Superior temporal gyrus (tissue), 1 donor: Measurements from ENCODE around the gene RAB38.

Experiments used
- DNase-seq: peaks from one replicate; pipeline ENCODE4 v3.0.0-alpha.2; 2016; ENCODE audit errors: extremely low spot score

RAB38 gene

GRCh38 chr11:88169881-88170280 is 5.4 kb downstream of the RAB38 start:
- DNase-seq: no peak

GRCh38 chr11:88169471-88169870 is 5.8 kb downstream of the RAB38 start:
- DNase-seq: no peak

- DNase-seq: no peak
These were observed 7.4 kb downstream of the RAB38 start for GRCh38 chr11:88167853-88168252.

- DNase-seq: no peak
These were observed 10.2 kb downstream of the RAB38 start for GRCh38 chr11:88164806-88165585.

GRCh38 chr11:88164320-88164719 is 10.9 kb downstream of the RAB38 start:
- DNase-seq: no peak

GRCh38 chr11:88158081-88158480 is 17.2 kb downstream of the RAB38 start:
- no peak for DNase-seq

- DNase-seq: no peak
These were observed 17.9 kb downstream of the RAB38 start for GRCh38 chr11:88157370-88157769.

- no peak for DNase-seq
These were observed 22.9 kb downstream of the RAB38 start for GRCh38 chr11:88152381-88152780.

GRCh38 chr11:88151709-88152265 is 23.5 kb downstream of the RAB38 start:
- DNase-seq: no peak

- DNase-seq: no peak
These were observed 29.1 kb downstream of the RAB38 start for GRCh38 chr11:88146106-88146505.

GRCh38 chr11:88139865-88140264 is 35.4 kb downstream of the RAB38 start:
- DNase-seq: no peak

- DNase-seq: no peak
These were observed 43.3 kb downstream of the RAB38 start for GRCh38 chr11:88131764-88132470.

GRCh38 chr11:88122956-88123355 is 52.3 kb downstream of the RAB38 start:
- no peak for DNase-seq

GRCh38 chr11:88119561-88119960 is 55.7 kb downstream of the RAB38 start:
- no peak for DNase-seq

- no peak for DNase-seq
These were observed 57.9 kb downstream of the RAB38 start for GRCh38 chr11:88117281-88117858.

- no peak for DNase-seq
These were observed 59.2 kb downstream of the RAB38 start for GRCh38 chr11:88115828-88116755.

GRCh38 chr11:88114486-88115045 is 60.7 kb downstream of the RAB38 start:
- no peak for DNase-seq

- DNase-seq: no peak
These were observed 68.6 kb downstream of the RAB38 start for GRCh38 chr11:88106666-88107065.

- no peak for DNase-seq
These were observed 69.3 kb downstream of the RAB38 start for GRCh38 chr11:88105951-88106350.

GRCh38 chr11:88105526-88105925 is 69.7 kb downstream of the RAB38 start:
- no peak for DNase-seq

GRCh38 chr11:88104408-88104807 is 70.8 kb downstream of the RAB38 start:
- DNase-seq: no peak
